Suprapubic skin (tissue), 4 donors: Measurements from ENCODE around the gene EMCN.

ENCODE experiments used
- CTCF ChIP-seq, 2 donors: fragments of 200-600 bp in 1 of 2; fragments of 450-650 bp in 1 of 2; sonication (generic) in 1 of 2; IDR thresholded peaks; one replicate each; pipeline ENCODE4 v1.5.1; 2016 to 2019; ENCODE audit warnings: antibody characterized with exemption in 2 of 2, mild to moderate bottlenecking in 1 of 2, moderate library complexity in 1 of 2
- EP300 ChIP-seq: sonication (generic); formaldehyde crosslinking; IDR thresholded peaks from one replicate; pipeline ENCODE4 v1.6.1; 2017; ENCODE audit warnings: antibody characterized with exemption
- POLR2A ChIP-seq, 2 donors: fragments of 450-650 bp; IDR thresholded peaks; one replicate each; pipeline ENCODE4 v1.6.1; 2017; ENCODE audit warnings: antibody characterized with exemption in 2 of 2, mild to moderate bottlenecking in 2 of 2, moderate library complexity in 2 of 2
- POLR2AphosphoS5 ChIP-seq, 3 donors: sonication (generic); formaldehyde crosslinking; IDR thresholded peaks; one replicate each; pipeline ENCODE4 v1.6.1; 2017; ENCODE audit warnings: antibody characterized with exemption in 3 of 3

GRCh38 chr4:100422894-100423293 is 94.9 kb downstream of the EMCN start:
- no peak for TF ChIP-seq CTCF (IDR thresholded peaks at IDR 0.05)
- no peak for TF ChIP-seq POLR2A (IDR thresholded peaks at IDR 0.05)
- no peak for TF ChIP-seq POLR2AphosphoS5 (IDR thresholded peaks at IDR 0.05)
- TF ChIP-seq EP300: no peak
